ENCODE measurements around the gene CHCHD4. TPM values are rescaled to one million over a fixed set of nuclear protein-coding genes. Genes with fewer than 3 reads are reported as not detected.
"Not testable (repeated sequence)": the region's sequence is repeated elsewhere in the genome, so short reads cannot be mapped to it uniquely, and the experiment has no call there.

The CHCHD4 gene
- total RNA-seq, 1 experiment from 2014 or later: 32.5 TPM

- no peak for DNase-seq (ENCODE audit: extremely low read depth, low read depth)
Observed at GRCh38 chr3:14082108-14082657, 42.5 kb downstream of the CHCHD4 start.

DNA sequence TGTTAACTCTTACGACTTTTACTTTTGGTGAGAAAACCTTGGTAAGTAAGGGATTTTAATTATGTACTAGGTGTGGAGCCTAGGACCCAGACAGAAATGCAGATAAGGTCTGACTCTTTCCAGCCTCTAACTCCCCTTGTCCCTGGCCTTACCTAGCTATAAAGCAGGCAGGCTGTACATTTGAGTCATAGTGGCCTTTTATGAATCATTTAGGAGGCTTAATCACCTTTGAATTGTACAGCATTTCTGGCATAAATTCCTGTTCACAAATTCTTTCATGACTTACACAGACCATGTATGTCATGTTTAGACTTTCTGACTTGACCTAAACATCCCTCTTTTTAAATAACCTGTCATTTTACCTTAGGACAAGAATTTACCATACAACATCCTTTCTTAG, 47.4 kb downstream of the CHCHD4 start:
- DNase-seq (ENCODE audit: extremely low read depth, low read depth): no peak

DNA sequence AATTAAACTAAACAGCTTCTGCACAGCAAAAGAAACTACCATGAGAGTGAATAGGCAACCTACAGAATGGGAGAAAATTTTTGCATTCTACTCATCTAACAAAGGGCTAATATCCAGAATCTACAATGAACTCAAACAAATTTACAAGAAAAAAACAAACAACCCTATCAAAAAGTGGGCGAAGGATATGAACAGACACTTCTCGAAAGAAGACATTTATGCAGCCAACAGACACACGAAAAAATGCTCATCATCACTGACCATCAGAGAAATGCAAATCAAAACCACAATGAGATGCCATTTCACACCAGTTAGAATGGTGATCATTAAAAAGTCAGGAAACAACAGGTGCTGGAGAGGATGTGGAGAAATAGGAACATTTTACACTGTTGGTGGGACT, 49.4 kb downstream of the CHCHD4 start:
- not testable (repeated sequence) for DNase-seq (ENCODE audit: extremely low read depth, low read depth)

DNA sequence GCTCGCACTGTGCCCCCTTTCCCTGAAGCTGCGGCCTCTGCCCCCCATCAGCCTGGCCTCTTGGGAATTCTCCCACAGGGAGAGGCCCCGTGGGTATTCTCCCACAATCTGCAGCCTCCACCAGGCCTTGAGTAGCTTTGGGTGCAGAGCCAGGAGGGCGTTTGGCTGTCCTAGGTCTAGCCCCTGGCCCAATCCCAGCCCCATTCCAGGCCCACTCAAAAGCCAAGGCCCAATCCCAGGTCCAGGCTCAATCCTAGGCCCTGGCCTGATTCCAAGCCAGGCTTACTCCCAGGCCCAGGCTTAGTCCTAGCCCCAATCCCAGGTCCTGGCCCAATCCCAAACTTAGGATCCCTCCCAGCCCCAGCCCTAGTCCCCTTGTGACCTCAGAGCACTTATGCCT, 59.8 kb downstream of the CHCHD4 start:
- no peak for DNase-seq (ENCODE audit: extremely low read depth, low read depth)

DNA sequence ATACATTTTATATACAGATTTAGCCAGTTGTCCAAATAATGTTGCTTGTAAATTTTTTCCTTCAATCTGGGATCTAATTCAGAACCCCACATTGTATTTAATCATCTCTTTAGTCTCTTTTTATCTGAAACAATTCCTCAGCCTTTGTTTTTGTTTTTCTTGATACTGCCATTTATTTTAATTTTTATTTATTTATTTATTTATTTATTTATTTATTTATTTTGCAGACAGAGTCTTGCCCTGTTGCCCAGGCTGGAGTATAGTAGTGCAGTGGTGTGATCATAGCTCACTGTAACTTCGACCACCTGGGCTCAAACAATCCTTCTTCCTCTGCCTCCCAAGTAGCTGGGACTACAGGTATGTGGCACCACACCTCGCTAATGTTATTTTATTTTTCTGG, 61.5 kb downstream of the CHCHD4 start:
- DNase-seq (ENCODE audit: extremely low read depth, low read depth): no peak

Other genes with a start within 250 kb of the CHCHD4 start
- gene WNT7A, start 244.8 kb downstream of the CHCHD4 start, total RNA-seq (2014; rRNA removed; shearing (Covaris generic)): not detected in 2 replicates
- 42.8 and 53.4 TPM in 2 replicates for gene TMEM43, start 182 bp upstream of the CHCHD4 start, total RNA-seq (2014; rRNA removed; shearing (Covaris generic))
- gene XPC, start 53.7 kb upstream of the CHCHD4 start, total RNA-seq (2014; rRNA removed; shearing (Covaris generic)): 33.8 and 38.9 TPM in 2 replicates
- 12.9 and 15.4 TPM in 2 replicates for gene LSM3, start 53.9 kb upstream of the CHCHD4 start, total RNA-seq (2014; rRNA removed; shearing (Covaris generic))